GM12873 (cell line): ENCODE results near the gene FARSB.

ENCODE experiments used
- CTCF ChIP-seq: IDR thresholded peaks from 2 replicates; pipeline ENCODE4 v1.5.1; 2012; ENCODE audit warnings: low read depth, mild to moderate bottlenecking, moderate library complexity, low read length, control low read depth; ENCODE audit not compliant: insufficient read depth; ENCODE audit errors: missing control alignments

FARSB gene

DNA sequence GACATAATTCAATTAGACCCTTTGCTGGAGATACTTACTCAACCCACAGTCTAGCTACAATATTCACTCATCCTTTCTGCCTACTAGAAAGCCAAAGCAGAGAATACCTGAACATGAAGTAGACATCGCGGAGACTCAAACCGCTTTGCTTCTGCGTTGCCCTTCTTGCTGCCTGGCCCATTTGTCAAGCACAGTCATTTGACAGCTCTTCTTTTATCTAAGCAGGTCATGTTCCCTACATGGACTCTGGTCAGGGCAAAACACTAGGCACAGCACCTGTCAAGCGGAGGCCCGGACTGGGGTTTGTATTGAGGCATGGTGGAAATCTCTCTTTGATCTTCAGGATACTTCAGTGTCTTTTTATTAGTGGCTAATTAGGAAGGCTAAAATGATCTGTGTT is 89.7 kb downstream of the FARSB start:
- TF ChIP-seq CTCF, result no peak

GRCh38 chr2:222563936-222564335 is 92.0 kb downstream of the FARSB start:
- TF ChIP-seq CTCF, result no peak

GRCh38 chr2:222563106-222563718 is 92.7 kb downstream of the FARSB start:
- no peak for TF ChIP-seq CTCF

GRCh38 chr2:222561817-222562645 is 93.9 kb downstream of the FARSB start:
- TF ChIP-seq CTCF, result peak; percentile 86

GRCh38 chr2:222561151-222561550 is 94.7 kb downstream of the FARSB start:
- TF ChIP-seq CTCF, result no peak

DNA sequence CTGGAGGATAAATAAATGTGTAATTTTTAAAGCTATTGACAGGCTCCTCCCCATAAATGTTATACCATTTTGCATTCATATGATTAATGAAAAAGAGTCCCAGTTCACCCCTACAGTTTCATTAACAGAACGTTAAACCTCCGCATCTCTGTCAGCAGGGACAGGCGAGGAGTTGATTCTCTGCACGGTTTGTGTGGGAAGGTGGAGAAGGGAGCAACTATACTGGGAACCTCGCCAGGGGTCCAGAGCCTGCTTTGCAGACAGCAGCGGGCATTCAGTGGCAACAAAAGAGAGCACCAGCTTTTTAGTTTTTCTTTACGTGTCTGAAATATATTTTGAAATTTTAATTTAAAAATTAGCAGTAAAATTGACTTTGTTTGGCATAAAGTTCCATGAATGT is 101.4 kb downstream of the FARSB start:
- TF ChIP-seq CTCF, result no peak

DNA sequence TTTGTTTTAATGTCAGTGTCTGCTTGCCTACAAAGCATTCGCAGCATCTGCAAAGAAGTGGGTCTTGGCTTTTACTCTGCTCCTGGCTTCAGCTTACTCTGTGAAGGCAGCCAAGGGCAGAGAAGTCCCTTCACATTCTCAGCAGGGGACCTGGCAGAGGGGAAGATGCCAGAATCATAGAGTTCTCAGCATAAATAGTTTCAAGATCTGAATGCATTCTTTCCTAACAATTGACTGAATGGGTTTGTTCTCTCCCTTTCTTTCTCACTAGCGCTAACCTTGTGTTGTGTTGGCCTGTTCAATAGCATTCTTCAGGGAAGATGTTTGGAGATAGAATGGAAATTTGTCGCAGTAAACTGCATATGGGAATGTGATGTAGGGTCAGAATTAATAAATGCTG is 106.9 kb downstream of the FARSB start:
- TF ChIP-seq CTCF, result no peak
